Thoracic aorta (tissue), 2 donors: ENCODE measurements around the gene RASAL2. TPM values are rescaled to one million over a fixed set of nuclear protein-coding genes. Genes with fewer than 3 reads are reported as not detected.
A peak's percentile ranks its signal among the peaks of the same experiment; 100 is the strongest.

Experiments
- ATAC-seq: fragments of 150-250 bp; one replicate; pipeline ENCODE4 v1.8.0; 2017; ENCODE audit warnings: low read depth; ENCODE audit not compliant: insufficient number of reproducible peaks, low FRiP score
- DNase-seq: peaks from one replicate; pipeline ENCODE4 v3.0.0-alpha.2; 2020; ENCODE audit warnings: low spot score
- H3K27ac ChIP-seq, 2 donors: fragments of 200-600 bp; sonication (generic); 1 replicate in 1 of 2; 2 replicates in 1 of 2; pipeline ENCODE4 v1.5.1; 2016; ENCODE audit warnings: mild to moderate bottlenecking in 2 of 2, moderate library complexity in 2 of 2
- H3K27me3 ChIP-seq: fragments of 200-600 bp; sonication (generic); replicated peaks from 2 replicates; pipeline ENCODE4 v1.6.0; 2016; ENCODE audit warnings: mild to moderate bottlenecking; ENCODE audit not compliant: insufficient read depth
- H3K36me3 ChIP-seq: fragments of 200-600 bp; sonication (generic); one replicate; pipeline ENCODE4 v1.5.1; 2016
- H3K4me1 ChIP-seq, 2 donors: fragments of 200-600 bp; sonication (generic); 1 replicate in 1 of 2; 2 replicates in 1 of 2; pipeline versions ENCODE4 v1.5.1 to v1.6.0; 2016; ENCODE audit warnings: low read depth in 2 of 2, mild to moderate bottlenecking in 1 of 2; ENCODE audit not compliant: control insufficient read depth in 1 of 2
- H3K4me3 ChIP-seq: fragments of 200-600 bp; sonication (generic); 2 replicates; pipeline ENCODE4 v1.5.1; 2016; ENCODE audit warnings: mild to moderate bottlenecking
- H3K9me3 ChIP-seq: fragments of 200-600 bp; sonication (generic); 2 replicates; pipeline ENCODE4 v1.5.1; 2016
- CTCF ChIP-seq: fragments of 200-600 bp; sonication (generic); IDR thresholded peaks from one replicate; pipeline ENCODE4 v1.5.1; 2019; ENCODE audit warnings: antibody characterized with exemption
- total RNA-seq, 2 donors: library from RNA; depleted of rRNA; stranded (reverse); fragments of >200 nt; gene quantifications; one replicate each; pipeline versions ENCODE4 v1.1.0 to v1.2.3, GENCODE V29; 2016

Gene RASAL2
- total RNA-seq, 2 donors from 2014 or later, result 38.0 to 45.1 TPM

- DNase-seq (no peak), ATAC-seq (no peak)
- TF ChIP-seq CTCF, result no peak
- no peak overlapping the region for H3K27ac ChIP-seq
- H3K4me1 ChIP-seq, result peaks cover 0 to 5% of the 10 kb centered on the region in 2 donors
- no peaks in the 10 kb centered on the region for H3K36me3 ChIP-seq
- H3K4me3 ChIP-seq, result no peak overlapping the region
- no peaks in the 10 kb centered on the region for H3K9me3 ChIP-seq
- H3K27me3 ChIP-seq, result no peaks in the 10 kb centered on the region
Observed at GRCh38 chr1:178174539-178174938, 80.6 kb downstream of the RASAL2 start.

GRCh38 chr1:178180405-178180804 is 86.5 kb downstream of the RASAL2 start:
- TF ChIP-seq CTCF, result no peak
- DNase-seq (no peak), ATAC-seq (no peak)
- no peaks in the 10 kb centered on the region for H3K27me3 ChIP-seq
- H3K36me3 ChIP-seq, result no peaks in the 10 kb centered on the region
- no peak overlapping the region for H3K27ac ChIP-seq
- H3K9me3 ChIP-seq, result no peaks in the 10 kb centered on the region
- H3K4me1 ChIP-seq, result no peaks in the 10 kb centered on the region
- H3K4me3 ChIP-seq, result no peak overlapping the region

- no peak for TF ChIP-seq CTCF
- Histone ChIP-seq H3K36me3 (no peaks in the 10 kb centered on the region), H3K4me1 (peaks cover 1 to 2% of the 10 kb centered on the region in 2 donors), H3K9me3 (no peaks in the 10 kb centered on the region), H3K4me3 (no peak overlapping the region), H3K27ac (no peak overlapping the region), H3K27me3 (no peaks in the 10 kb centered on the region)
- DNase-seq (no peak), ATAC-seq (no peak)
Observed at GRCh38 chr1:178183796-178184195, 89.9 kb downstream of the RASAL2 start.

GRCh38 chr1:178188306-178188705 is 94.4 kb downstream of the RASAL2 start:
- H3K9me3 ChIP-seq, result no peaks in the 10 kb centered on the region
- H3K4me1 ChIP-seq, result peaks cover 11 to 19% of the 10 kb centered on the region in 2 donors
- peak overlapping the region in 1 of 2 donors; percentile 11 for H3K27ac ChIP-seq
- no peak for ATAC-seq
- peak overlapping the region; percentile 55 for H3K4me3 ChIP-seq
- H3K27me3 ChIP-seq, result no peaks in the 10 kb centered on the region
- no peak for DNase-seq
- TF ChIP-seq CTCF, result no peak
- no peaks in the 10 kb centered on the region for H3K36me3 ChIP-seq

- ATAC-seq (no peak), DNase-seq (no peak)
- no peaks in the 10 kb centered on the region for H3K9me3 ChIP-seq
- H3K4me3 ChIP-seq, result no peak overlapping the region
- H3K27me3 ChIP-seq, result no peaks in the 10 kb centered on the region
- H3K36me3 ChIP-seq, result no peaks in the 10 kb centered on the region
- H3K27ac ChIP-seq, result no peak overlapping the region
- no peak for TF ChIP-seq CTCF
- peaks cover 11 to 19% of the 10 kb centered on the region in 2 donors for H3K4me1 ChIP-seq
Observed at GRCh38 chr1:178189814-178190213, 95.9 kb downstream of the RASAL2 start.
